Dermis blood vessel endothelial cell (primary cell): ENCODE measurements around the gene BTNL8. TPM values are rescaled to one million over a fixed set of nuclear protein-coding genes. Genes with fewer than 3 reads are reported as not detected.

ENCODE experiments used
- DNase-seq: peaks from one replicate; pipeline ENCODE4 v3.0.0; 2010
- total RNA-seq: library from RNA; depleted of rRNA; stranded (reverse); fragments of >200 nt; gene quantifications from 2 replicates; pipeline ENCODE4 v1.2.3, GENCODE V29; 2014

BTNL8 gene
- total RNA-seq, 1 donor from 2014 or later: 0.17 TPM

GRCh38 chr5:180970336-180970735, 71.4 kb downstream of the BTNL8 start:
- DNase-seq: no peak

- no peak for DNase-seq
Observed at GRCh38 chr5:180970875-180971274, 71.9 kb downstream of the BTNL8 start.

- DNase-seq: no peak
Observed at GRCh38 chr5:180974612-180975315, 75.8 kb downstream of the BTNL8 start.

GRCh38 chr5:180975338-180975737, 76.4 kb downstream of the BTNL8 start:
- no peak for DNase-seq

- no peak for DNase-seq
Observed at GRCh38 chr5:180976518-180976917, 77.6 kb downstream of the BTNL8 start.

- DNase-seq: no peak
Observed at GRCh38 chr5:180977852-180978251, 78.9 kb downstream of the BTNL8 start.

GRCh38 chr5:180982008-180982741, 83.2 kb downstream of the BTNL8 start:
- DNase-seq: peak; percentile 5

- DNase-seq: no peak
Observed at GRCh38 chr5:180988016-180988415, 89.1 kb downstream of the BTNL8 start.

- DNase-seq: no peak
Observed at GRCh38 chr5:180988592-180988991, 89.6 kb downstream of the BTNL8 start, which contains the start of gene BTNL3. Gene BTNL3 (plus strand): TSS chr5:180988846. CDS start chr5:180989029, 183 bp downstream.

- no peak for DNase-seq
Observed at GRCh38 chr5:180990086-180990881, 91.3 kb downstream of the BTNL8 start.

- no peak for DNase-seq
Observed at GRCh38 chr5:180990882-180991242, 91.9 kb downstream of the BTNL8 start.

Other genes starting within 250 kb of the BTNL8 start
- gene FLT4, start 249.6 kb upstream of the BTNL8 start, total RNA-seq: 341 and 471 TPM in 2 replicates
- gene OR2Y1, start 159.1 kb upstream of the BTNL8 start, total RNA-seq: not detected in 2 replicates
- 124 and 164 TPM in 2 replicates for gene MGAT1, start 96.4 kb upstream of the BTNL8 start, total RNA-seq
- 21.5 and 23.1 TPM in 2 replicates for gene ZFP62, start 37.9 kb upstream of the BTNL8 start, total RNA-seq
- not detected in 2 replicates for gene BTNL3, start 89.7 kb downstream of the BTNL8 start, total RNA-seq
- gene BTNL9, start 141.1 kb downstream of the BTNL8 start, total RNA-seq: 0.05 and 0.17 TPM in 2 replicates
- not detected in 2 replicates for gene OR2V1, start 232.0 kb downstream of the BTNL8 start, total RNA-seq
- not detected in 2 replicates for gene OR2V2, start 248.4 kb downstream of the BTNL8 start, total RNA-seq